AG04450 (cell line): Measurements from ENCODE around the gene SHISA9. TPM values are rescaled to one million over a fixed set of nuclear protein-coding genes. Genes with fewer than 3 reads are reported as not detected.

Experiments used
- CTCF ChIA-PET: fragments of 300-600, 350-600 bp; formaldehyde crosslinking; extraction: SDS; loops from one replicate; lab custom pipeline; 2022; ENCODE audit warnings: antibody characterized with exemption, inconsistent platforms; lab: Charles Lee
- POLR2A ChIA-PET: fragments of 350-600 bp; formaldehyde crosslinking; extraction: SDS; loops from one replicate; lab custom pipeline; 2021; ENCODE audit warnings: antibody characterized with exemption, inconsistent platforms; lab: Yijun Ruan, JAX
- DNase-seq: peaks from one replicate; pipeline ENCODE4 v3.0.0-alpha.2; 2011; ENCODE audit warnings: low read depth, low spot score
- H3K27ac ChIP-seq: one replicate; pipeline ENCODE4 v1.5.1; 2012; ENCODE audit warnings: low read depth, low read length, control low read depth
- H3K27me3 ChIP-seq: one replicate; pipeline ENCODE4 v1.6.0; 2012; ENCODE audit warnings: low read length; ENCODE audit not compliant: control insufficient read depth, insufficient read depth
- H3K4me3 ChIP-seq: 2 replicates; pipeline ENCODE4 v1.5.1; 2011; ENCODE audit warnings: mild to moderate bottlenecking, low read depth, low read length, control low read depth
- H3K9me3 ChIP-seq: 2 replicates; pipeline ENCODE4 v1.5.1; 2012; ENCODE audit warnings: low read length; ENCODE audit not compliant: control insufficient read depth, insufficient read depth
- polyA plus RNA-seq: library from polyadenylated mRNA; depleted of rRNA; stranded (reverse); fragments of >200 nt; gene quantifications from 2 replicates; pipeline ENCODE4 v1.2.3, GENCODE V29; 2011
- TF ChIP-seq, protein P1 (sequence below): IDR thresholded peaks from 2 replicates; pipeline ENCODE4 v1.5.1; 2011; ENCODE audit warnings: low read depth, low read length, control low read depth, inconsistent platforms

The SHISA9 gene
- polyA plus RNA-seq, 1 experiment, result not detected

DNA sequence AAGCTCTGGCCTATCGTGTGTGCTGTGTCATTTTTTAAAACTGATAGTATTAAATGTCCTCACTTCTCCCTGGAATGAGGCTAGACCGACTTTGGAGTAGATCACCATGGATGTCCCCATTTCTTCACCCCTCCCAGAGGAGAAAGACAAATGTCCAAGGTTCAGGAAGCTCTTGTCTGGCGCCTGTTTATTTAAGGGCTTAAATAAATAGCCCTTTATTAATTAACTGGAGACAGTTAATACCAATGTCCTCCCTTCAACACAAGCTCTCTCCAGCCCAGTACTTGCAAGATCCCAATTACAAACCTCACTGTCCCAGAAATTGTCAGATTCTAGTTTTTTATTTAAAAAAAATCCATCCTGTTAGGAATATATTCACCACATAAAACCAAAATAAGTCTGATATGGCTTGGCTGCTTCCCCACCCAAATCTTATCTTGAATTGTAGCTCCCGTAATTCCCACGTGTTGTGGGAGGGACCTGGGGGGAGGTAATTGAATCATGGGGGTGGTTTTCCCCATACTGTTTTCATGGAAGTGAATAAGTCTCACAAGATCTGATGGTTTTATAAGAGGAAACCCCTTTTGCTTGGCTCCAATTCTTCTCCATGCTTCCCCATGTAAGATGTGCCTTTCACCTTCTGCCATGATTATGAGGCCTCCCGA, 344.4 kb downstream of the SHISA9 start:
- POLR2A ChIA-PET, result no interaction called here
- H3K27ac ChIP-seq, result no peak overlapping the region
- no peak overlapping the region for H3K4me3 ChIP-seq
- peaks cover 24% of the 10 kb centered on the region for H3K9me3 ChIP-seq
- no peak for DNase-seq
- CTCF ChIA-PET, result no interaction called here
- TF ChIP-seq, protein P1, sequence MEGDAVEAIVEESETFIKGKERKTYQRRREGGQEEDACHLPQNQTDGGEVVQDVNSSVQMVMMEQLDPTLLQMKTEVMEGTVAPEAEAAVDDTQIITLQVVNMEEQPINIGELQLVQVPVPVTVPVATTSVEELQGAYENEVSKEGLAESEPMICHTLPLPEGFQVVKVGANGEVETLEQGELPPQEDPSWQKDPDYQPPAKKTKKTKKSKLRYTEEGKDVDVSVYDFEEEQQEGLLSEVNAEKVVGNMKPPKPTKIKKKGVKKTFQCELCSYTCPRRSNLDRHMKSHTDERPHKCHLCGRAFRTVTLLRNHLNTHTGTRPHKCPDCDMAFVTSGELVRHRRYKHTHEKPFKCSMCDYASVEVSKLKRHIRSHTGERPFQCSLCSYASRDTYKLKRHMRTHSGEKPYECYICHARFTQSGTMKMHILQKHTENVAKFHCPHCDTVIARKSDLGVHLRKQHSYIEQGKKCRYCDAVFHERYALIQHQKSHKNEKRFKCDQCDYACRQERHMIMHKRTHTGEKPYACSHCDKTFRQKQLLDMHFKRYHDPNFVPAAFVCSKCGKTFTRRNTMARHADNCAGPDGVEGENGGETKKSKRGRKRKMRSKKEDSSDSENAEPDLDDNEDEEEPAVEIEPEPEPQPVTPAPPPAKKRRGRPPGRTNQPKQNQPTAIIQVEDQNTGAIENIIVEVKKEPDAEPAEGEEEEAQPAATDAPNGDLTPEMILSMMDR, result no peak
- no peaks in the 10 kb centered on the region for H3K27me3 ChIP-seq

DNA sequence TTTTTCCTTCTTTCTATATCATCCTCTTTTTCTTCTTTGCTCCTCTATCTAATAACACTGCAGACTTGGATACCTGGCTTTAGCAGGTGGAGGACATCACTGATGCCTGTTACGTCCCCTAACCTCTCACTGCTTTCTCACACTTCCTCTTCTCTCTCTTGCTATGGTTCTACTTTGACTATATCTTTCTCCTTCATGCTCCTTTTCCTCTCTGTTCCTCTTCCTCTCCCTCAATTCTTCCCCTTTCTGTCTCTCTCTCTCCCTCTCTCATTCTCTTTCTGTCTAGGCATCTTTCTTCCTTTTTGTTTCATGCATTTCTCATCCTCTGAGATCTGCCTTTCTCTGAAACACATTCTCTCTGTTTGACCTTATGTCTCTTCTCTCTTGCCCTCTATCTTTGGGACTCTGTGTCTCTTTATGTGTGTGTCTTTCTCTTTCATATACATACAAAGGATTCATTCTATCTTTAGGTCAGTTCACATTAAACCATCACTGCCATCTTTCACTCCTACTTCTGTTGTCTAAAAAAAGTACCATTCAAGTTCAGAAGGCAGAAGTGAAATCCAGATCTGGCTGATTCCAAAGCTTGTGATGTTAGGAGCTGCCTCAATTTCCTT, 353.7 kb downstream of the SHISA9 start:
- no peaks in the 10 kb centered on the region for H3K27me3 ChIP-seq
- TF ChIP-seq, protein P1, result no peak
- no peak for DNase-seq
- H3K9me3 ChIP-seq, result peaks cover 27% of the 10 kb centered on the region; the same call in 1 of the 2 replicates
- POLR2A ChIA-PET, result no interaction called here
- H3K4me3 ChIP-seq, result no peak overlapping the region
- H3K27ac ChIP-seq, result no peak overlapping the region
- CTCF ChIA-PET, result no interaction called here

DNA sequence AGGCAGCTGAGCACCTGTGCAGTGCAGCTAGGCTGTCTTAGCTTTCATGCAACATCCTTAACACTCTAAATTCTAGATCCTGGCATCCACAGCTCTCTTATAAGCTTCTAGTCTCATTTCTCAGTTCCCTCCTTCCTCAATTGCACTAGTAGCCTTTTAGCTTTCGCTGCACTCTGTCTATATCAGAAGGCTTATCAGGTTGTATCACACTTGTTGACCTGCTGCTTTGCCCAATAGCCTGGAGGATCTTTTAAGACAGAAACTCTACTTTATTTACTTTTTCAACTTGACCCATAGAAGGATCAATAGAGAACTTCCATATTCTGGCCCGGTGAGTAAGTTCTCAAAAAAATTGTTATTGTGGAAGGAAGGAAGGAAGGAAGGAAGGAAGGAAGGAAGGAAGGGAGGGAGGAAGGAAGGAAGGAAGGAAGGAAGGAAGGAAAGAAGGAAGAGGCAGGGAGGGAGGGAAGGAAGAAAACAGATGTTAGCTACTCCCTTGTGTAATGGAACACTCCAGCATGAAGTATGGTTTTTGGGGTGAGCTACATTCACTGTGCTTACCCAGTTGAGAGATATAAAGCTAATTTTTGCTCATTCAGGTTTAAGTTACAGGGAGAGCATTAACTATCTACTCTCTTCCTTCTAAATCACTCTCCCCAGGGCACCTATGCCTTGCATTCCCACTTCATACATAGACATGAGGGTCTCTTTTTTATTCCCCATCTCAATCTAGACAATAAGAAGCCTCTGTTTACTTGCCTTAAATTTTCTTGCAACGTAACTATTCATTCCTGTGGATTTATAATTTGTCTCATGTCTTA, 361.1 kb downstream of the SHISA9 start:
- no peak overlapping the region for H3K4me3 ChIP-seq
- ChIA-PET POLR2A (no interaction called here), CTCF (no interaction called here)
- DNase-seq, result no peak
- no peak overlapping the region for H3K27ac ChIP-seq
- H3K9me3 ChIP-seq, result peaks cover 13% of the 10 kb centered on the region
- H3K27me3 ChIP-seq, result no peaks in the 10 kb centered on the region
- TF ChIP-seq, protein P1, result no peak

DNA sequence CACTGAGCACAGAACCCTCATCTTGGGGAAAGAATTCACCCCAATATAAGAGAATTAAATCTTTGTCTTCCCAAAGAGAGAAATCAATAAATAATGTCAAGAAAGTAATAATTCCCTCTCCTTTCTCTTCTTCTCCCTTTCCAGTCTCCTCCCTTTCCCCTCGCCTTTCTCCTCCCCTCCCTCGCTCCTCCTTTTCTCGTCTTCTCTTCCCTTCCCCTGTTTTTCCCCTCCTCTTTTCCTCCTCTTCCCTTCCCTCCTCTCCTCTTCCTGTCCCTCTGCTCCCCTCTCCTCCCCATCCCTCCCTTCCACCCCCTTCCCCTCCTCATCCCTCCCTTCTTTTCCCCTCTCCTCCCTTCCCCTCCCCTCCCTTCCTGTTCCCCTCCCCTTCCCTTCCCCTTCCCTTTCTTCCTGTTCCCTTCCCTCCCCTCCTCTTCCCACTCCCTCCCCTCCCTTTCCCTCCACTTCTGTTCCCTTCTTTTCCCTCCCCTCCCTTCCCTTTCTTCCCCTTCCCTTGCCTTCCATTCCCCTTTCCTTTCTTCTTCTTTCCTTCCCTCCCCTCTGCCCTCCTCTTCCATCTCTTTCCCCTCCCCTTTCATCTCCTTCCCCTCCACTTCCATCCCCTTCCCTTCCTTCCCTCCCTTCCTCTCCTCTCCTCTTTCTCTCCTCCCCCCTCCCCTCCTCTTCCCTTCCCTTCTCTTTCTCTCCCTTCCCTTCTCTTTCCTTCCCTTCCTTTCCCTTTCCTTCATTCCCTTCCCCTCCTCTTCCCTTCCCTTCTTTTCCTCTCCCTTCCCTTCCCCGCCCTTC, 363.6 kb downstream of the SHISA9 start:
- H3K9me3 ChIP-seq, result peaks cover 8% of the 10 kb centered on the region
- DNase-seq, result no peak
- no peaks in the 10 kb centered on the region for H3K27me3 ChIP-seq
- POLR2A ChIA-PET, result no interaction called here
- H3K4me3 ChIP-seq, result no peak overlapping the region
- TF ChIP-seq, protein P1, result no peak
- no peak overlapping the region for H3K27ac ChIP-seq
- CTCF ChIA-PET, result no interaction called here
